Aorta (tissue), 5 donors: ENCODE measurements around the gene AMOTL1. TPM values are rescaled to one million over a fixed set of nuclear protein-coding genes. Genes with fewer than 3 reads are reported as not detected.

ENCODE experiments used
- ATAC-seq: fragments of 200-7000 bp; cut with Tn5 transposase; one replicate; pipeline ENCODE4 v1.9.1; 2022; ENCODE audit warnings: moderate library complexity; ENCODE audit not compliant: low FRiP score
- DNase-seq, 2 donors: peaks; one replicate each; pipeline ENCODE4 v3.0.0-alpha.2; 2020
- H3K27ac ChIP-seq, 2 donors: one replicate each; pipeline ENCODE4 v1.5.1; 2013; ENCODE audit warnings: low read length in 2 of 2, mild to moderate bottlenecking in 2 of 2, moderate library complexity in 2 of 2, control low read depth in 1 of 2, inconsistent platforms in 1 of 2, low read depth in 1 of 2
- H3K27me3 ChIP-seq, 2 donors: one replicate each; pipeline ENCODE4 v1.6.1; 2013; ENCODE audit warnings: control low read depth in 1 of 2, low read length in 1 of 2, mild to moderate bottlenecking in 1 of 2, moderate library complexity in 1 of 2; ENCODE audit not compliant: insufficient read depth in 2 of 2, control insufficient read depth in 1 of 2
- H3K36me3 ChIP-seq, 2 donors: one replicate each; pipeline ENCODE4 v1.6.1; 2013; ENCODE audit warnings: control low read depth in 1 of 2, low read length in 1 of 2, mild to moderate bottlenecking in 1 of 2; ENCODE audit not compliant: insufficient read depth in 2 of 2, control insufficient read depth in 1 of 2
- H3K4me1 ChIP-seq, 2 donors: one replicate each; pipeline ENCODE4 v1.6.1; 2013; ENCODE audit warnings: low read length in 2 of 2, control low read depth in 1 of 2, mild to moderate bottlenecking in 1 of 2, moderate library complexity in 1 of 2; ENCODE audit not compliant: insufficient read depth in 2 of 2, control insufficient read depth in 1 of 2
- H3K4me3 ChIP-seq, 2 donors: one replicate each; pipeline ENCODE4 v1.5.1; 2013; ENCODE audit warnings: low read length in 2 of 2, control low read depth in 1 of 2, mild to moderate bottlenecking in 1 of 2
- H3K9me3 ChIP-seq: one replicate; pipeline ENCODE4 v1.6.1; 2013; ENCODE audit warnings: mild to moderate bottlenecking, low read length; ENCODE audit not compliant: control insufficient read depth
- WGBS, 2 donors: extraction: QIAGEN DNeasy Blood & Tissue Kit; methylation state at CpG; one replicate each; pipeline ENCODE4 v1.1.7; 2013; 5-methylcytosine and 5-hydroxymethylcytosine counted together
- intact Hi-C, 2 donors: fragments of 100-400 bp; cut with DNase I; formaldehyde crosslinking; loops; one replicate each; pipeline versions ENCODE4 v1.14.2 to v1.15.0; 2022
- polyA plus RNA-seq, 2 donors: library from polyadenylated mRNA; stranded (reverse); fragments of 200-250 nt; gene quantifications; one replicate each; pipeline ENCODE4 v1.2.3, GENCODE V29; 2013
- total RNA-seq, 2 donors: library from RNA; stranded (reverse); fragmentation: NEBNext Ultra II Directional; extraction: Animal tissue kit (Norgen Biotek cat#: 25700); gene quantifications; one replicate each; pipeline ENCODE4 v1.2.1, GENCODE V29; 2021
- donor health status: healthy with polysubstance abuse.
- donor health status: Bipolar disorder and iron deficiency.
- donor health status: DM: no; HTN: no; CAD: no.
- donor health status: DM: no; HTN: no; CAD: no.
- donor health status: DM: yes; HTN: yes; CAD: no.

AMOTL1 gene
- total and polyA plus RNA-seq, 4 donors: 12.5 to 78.5 (median 39.6) TPM

GRCh38 chr11:94760296-94760695 lies 7.9 kb upstream of the AMOTL1 start:
- no peaks in the 10 kb centered on the region for H3K36me3 ChIP-seq
- no peaks in the 10 kb centered on the region for H3K27me3 ChIP-seq
- DNase-seq (no peak), ATAC-seq (no peak)
- H3K9me3 ChIP-seq: no peaks in the 10 kb centered on the region
- intact Hi-C loops: loop anchor here in 1 of 2 donors (10.0 kb wide), 1 partner anchor 135 kb away; no protein-coding TSS in a partner anchor
- H3K4me1 ChIP-seq: no peaks in the 10 kb centered on the region
- no peak overlapping the region for H3K4me3 ChIP-seq
- no peak overlapping the region for H3K27ac ChIP-seq

- 97% methylated on average over 1 of the region's 1 CpG for WGBS, 2 donors
Observed at GRCh38 chr11:94762208-94762607, 5.9 kb upstream of the AMOTL1 start.

DNA sequence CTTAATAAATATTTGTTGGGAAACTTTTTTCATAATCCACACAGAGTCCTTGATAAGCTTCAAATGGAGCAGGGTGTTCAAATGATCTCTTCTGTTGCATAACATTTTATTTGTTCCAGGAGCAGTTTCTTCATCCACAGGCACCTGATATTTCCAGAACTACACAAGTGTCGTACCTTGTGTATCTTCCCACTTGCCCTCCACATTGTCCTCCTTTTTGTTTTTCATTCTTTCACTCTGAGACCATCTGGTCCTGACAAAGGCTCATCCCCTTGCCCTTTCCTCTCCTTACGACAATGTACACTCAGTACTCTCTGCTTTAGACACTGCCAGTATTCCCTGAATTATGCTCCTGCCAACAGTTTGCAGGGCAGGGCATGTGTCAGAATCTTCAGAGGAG lies 5.2 kb upstream of the AMOTL1 start:
- WGBS, 2 donors: 92 to 94% methylated on average over 2 of the region's 2 CpGs
- H3K4me3 ChIP-seq: no peak overlapping the region
- intact Hi-C loops: loop anchor here in 1 of 2 donors (10.0 kb wide), 1 partner anchor 138 kb away; no protein-coding TSS in a partner anchor
- H3K36me3 ChIP-seq: no peaks in the 10 kb centered on the region
- H3K4me1 ChIP-seq: peaks cover 0 to 3% of the 10 kb centered on the region in 2 donors
- DNase-seq: no peak
- ATAC-seq: no peak
- no peaks in the 10 kb centered on the region for H3K27me3 ChIP-seq
- H3K9me3 ChIP-seq: no peaks in the 10 kb centered on the region
- H3K27ac ChIP-seq: no peak overlapping the region

More at GRCh38 chr11:94762208-94762607, 5.9 kb upstream of the AMOTL1 start:
- no peak overlapping the region for H3K27ac ChIP-seq
- no peaks in the 10 kb centered on the region for H3K36me3 ChIP-seq
- H3K27me3 ChIP-seq: no peaks in the 10 kb centered on the region
- ATAC-seq (no peak), DNase-seq (no peak)
- H3K9me3 ChIP-seq: no peaks in the 10 kb centered on the region
- no peaks in the 10 kb centered on the region for H3K4me1 ChIP-seq
- intact Hi-C loops: loop anchor here in 1 of 2 donors (10.0 kb wide), 1 partner anchor 137 kb away; no protein-coding TSS in a partner anchor
- H3K4me3 ChIP-seq: no peak overlapping the region

GRCh38 chr11:94766713-94767206 lies 1.4 kb upstream of the AMOTL1 start:
- peak overlapping the region in 1 of 2 donors; percentile 9 for H3K27ac ChIP-seq
- no peak overlapping the region for H3K4me3 ChIP-seq
- 54 to 55% methylated on average over 5 of the region's 5 CpGs for WGBS, 2 donors
- intact Hi-C loops: loop anchor here in 1 of 2 donors (10.0 kb wide), 1 partner anchor 142 kb away; no protein-coding TSS in a partner anchor
- no peak for DNase-seq
- no peak for ATAC-seq
- H3K27me3 ChIP-seq: no peaks in the 10 kb centered on the region
- peaks cover 0 to 7% of the 10 kb centered on the region in 2 donors for H3K4me1 ChIP-seq
- no peaks in the 10 kb centered on the region for H3K36me3 ChIP-seq
- no peaks in the 10 kb centered on the region for H3K9me3 ChIP-seq

DNA sequence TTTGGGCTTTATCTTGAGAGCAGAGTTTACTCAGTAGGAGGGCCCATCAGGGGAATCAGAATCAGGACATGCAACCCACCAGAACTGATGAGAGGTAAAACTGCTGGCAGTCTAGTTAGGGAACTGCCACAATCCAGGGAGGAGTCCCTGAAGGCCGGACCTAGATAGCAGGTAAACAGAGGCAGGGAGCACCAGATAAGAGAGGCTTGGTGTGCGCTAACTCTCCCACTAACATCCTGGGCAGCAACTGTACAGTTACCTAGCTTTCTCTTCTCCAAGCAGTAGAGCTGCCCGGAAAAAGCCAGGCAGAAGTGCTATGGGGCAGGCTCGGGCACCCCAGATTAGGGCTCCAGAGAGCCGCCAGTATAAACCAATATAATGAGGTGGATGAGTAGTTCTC lies 865 bp upstream of the AMOTL1 start:
- Histone ChIP-seq H3K36me3 (no peaks in the 10 kb centered on the region), H3K9me3 (no peaks in the 10 kb centered on the region), H3K4me1 (peaks cover 0 to 7% of the 10 kb centered on the region in 2 donors), H3K27me3 (no peaks in the 10 kb centered on the region), H3K4me3 (no peak overlapping the region), H3K27ac (peak overlapping the region; percentile 37 to 68)
- intact Hi-C loops: loop anchor here in 1 of 2 donors (10.0 kb wide), 1 partner anchor 142 kb away; no protein-coding TSS in a partner anchor
- DNase-seq (no peak), ATAC-seq (no peak)
- 73 to 74% methylated on average over 5 of the region's 5 CpGs for WGBS, 2 donors

DNA sequence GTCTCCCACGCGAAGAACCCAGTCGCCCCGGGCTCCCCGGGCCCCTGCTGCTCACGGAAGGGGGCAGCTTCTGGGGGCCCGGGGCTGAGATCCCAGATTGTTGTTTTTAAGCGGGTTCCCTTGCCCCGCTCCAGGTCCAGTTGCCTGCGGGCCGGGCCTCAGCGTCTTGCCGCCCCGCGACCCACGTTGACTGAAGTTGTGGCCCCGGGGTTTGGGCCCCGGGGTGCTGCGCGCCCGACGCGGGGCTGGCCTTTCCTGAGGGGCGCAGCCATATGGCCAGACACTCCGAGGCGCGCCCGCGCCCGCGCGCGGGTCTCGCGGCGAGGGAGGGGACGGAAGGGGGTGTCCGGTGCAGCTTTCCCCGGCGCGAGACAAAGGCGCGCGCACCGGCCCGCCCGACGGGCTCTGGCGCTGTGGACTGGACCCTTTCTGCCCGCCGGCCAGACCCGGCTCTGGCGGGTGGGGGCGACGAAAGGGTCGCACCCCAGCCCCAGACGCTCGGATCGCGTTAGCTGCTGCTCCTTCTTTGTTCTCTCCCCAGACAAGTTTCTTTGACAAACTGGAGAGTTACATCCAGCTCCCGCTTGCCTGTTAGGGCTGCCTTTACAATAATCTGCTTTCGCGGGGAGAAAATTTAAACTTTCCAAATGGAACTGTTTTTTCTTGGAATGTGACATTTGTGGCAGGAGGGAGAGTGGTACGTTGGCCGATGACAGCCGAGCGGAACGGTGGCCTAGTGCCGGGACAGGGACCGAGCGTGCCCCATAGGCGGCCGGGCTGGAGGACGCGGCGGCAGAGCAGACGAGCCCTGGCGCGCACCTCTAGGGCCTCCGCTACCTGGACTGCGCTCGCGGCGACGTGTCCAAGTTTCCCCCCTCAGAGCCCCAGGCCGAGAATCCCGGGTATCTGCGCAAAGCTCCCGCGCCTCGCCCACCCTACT lies 716 bp downstream of the AMOTL1 start:
- 0% methylated on average over 82 to 91 of the region's 91 CpGs for WGBS, 2 donors
- H3K27me3 ChIP-seq: no peaks in the 10 kb centered on the region
- H3K27ac ChIP-seq: peak overlapping the region; percentile 54 to 86
- H3K4me3 ChIP-seq: peak overlapping the region; percentile 78 to 99
- H3K4me1 ChIP-seq: peaks cover 0 to 7% of the 10 kb centered on the region in 2 donors
- no peaks in the 10 kb centered on the region for H3K36me3 ChIP-seq
- H3K9me3 ChIP-seq: no peaks in the 10 kb centered on the region
- peak; percentile 80 for ATAC-seq
- intact Hi-C loops: loop anchor here in 1 of 2 donors (10.0 kb wide), 1 partner anchor 144 kb away; no protein-coding TSS in a partner anchor
- DNase-seq: peak; percentile 61 to 85

DNA sequence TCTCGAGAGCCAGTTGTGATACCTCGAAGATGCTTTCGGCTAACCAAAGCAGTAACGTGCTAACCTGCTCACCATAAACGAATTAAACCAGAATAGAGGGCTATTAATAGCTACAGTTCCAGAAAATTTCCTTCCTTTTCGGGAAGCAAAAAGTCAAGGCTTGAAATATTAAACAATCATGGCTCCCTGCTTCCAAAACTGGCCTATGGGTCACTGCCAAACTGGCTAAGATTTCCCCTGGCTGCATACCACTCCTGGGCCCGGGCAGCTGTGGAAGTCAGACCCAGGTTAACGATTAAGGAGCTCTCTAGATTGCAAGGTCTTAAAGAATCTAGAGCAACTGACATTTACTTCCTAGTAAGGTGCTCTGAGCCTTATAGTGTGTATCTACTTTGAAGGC lies 1.7 kb downstream of the AMOTL1 start:
- Histone ChIP-seq H3K4me3 (peak overlapping the region; percentile 78 to 99), H3K27me3 (no peaks in the 10 kb centered on the region), H3K36me3 (no peaks in the 10 kb centered on the region), H3K4me1 (peaks cover 4 to 7% of the 10 kb centered on the region in 2 donors), H3K27ac (peak overlapping the region; percentile 50 to 54), H3K9me3 (no peaks in the 10 kb centered on the region)
- 4% methylated on average over 8 of the region's 8 CpGs for WGBS, 2 donors
- DNase-seq (peak in 1 of 2 donors; percentile 59), ATAC-seq (peak; percentile 19)
- intact Hi-C loops: loop anchor here in 1 of 2 donors (10.0 kb wide), 1 partner anchor 145 kb away; no protein-coding TSS in a partner anchor

DNA sequence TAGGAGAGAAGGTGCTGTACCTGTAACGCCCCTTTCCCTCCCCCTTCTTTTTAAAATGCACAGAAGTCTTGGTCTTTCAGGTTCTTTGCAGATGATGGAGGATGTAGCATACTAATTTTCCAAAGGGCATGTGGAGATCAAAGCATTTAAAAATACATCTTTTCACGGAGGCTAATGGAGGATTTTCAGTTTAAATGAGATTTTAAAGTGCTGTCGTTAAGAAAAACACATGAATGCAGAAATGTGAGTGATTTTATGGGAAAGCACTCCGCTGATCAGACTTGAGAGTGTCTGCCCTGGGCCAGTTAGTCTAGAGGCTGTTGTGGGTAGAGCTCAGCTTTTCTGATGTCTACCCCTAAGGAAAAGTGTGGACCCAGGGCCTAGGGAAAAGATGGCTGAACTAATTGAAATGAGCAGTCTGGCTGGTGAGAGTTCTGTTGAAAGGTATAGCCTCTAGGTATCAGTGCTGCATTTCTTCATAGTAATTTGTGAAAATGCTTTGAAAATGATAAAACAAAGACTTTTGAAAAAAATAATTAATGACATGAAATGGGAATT lies 2.5 kb downstream of the AMOTL1 start:
- peak overlapping the region in 1 of 2 donors; percentile 99 for H3K4me3 ChIP-seq
- intact Hi-C loops: no loop called here
- H3K36me3 ChIP-seq: no peaks in the 10 kb centered on the region
- H3K27ac ChIP-seq: peak overlapping the region; percentile 23 to 46
- WGBS, 2 donors: 41 to 44% methylated on average over 4 of the region's 4 CpGs
- H3K27me3 ChIP-seq: no peaks in the 10 kb centered on the region
- no peaks in the 10 kb centered on the region for H3K9me3 ChIP-seq
- ATAC-seq (no peak), DNase-seq (no peak)
- H3K4me1 ChIP-seq: peaks cover 9 to 10% of the 10 kb centered on the region in 2 donors
